ENCODE measurements around the gene DLAT.

DLAT gene

GRCh38 chr11:111983187-111983986, 41.8 kb upstream of the DLAT start:
- no peak for TF ChIP-seq TAF1 (IDR thresholded peaks at IDR 0.05; ENCODE audit: borderline replicate concordance, insufficient read depth, low read length)
- TF ChIP-seq FOXP2 (optimal IDR thresholded peaks at IDR 0.05; ENCODE audit: borderline replicate concordance, extremely low read depth, extremely low read length, insufficient read depth): no peak
- no peak for TF ChIP-seq SIN3A (IDR thresholded peaks at IDR 0.05; ENCODE audit: borderline replicate concordance, insufficient read depth, low read length)
- TF ChIP-seq, protein P1, sequence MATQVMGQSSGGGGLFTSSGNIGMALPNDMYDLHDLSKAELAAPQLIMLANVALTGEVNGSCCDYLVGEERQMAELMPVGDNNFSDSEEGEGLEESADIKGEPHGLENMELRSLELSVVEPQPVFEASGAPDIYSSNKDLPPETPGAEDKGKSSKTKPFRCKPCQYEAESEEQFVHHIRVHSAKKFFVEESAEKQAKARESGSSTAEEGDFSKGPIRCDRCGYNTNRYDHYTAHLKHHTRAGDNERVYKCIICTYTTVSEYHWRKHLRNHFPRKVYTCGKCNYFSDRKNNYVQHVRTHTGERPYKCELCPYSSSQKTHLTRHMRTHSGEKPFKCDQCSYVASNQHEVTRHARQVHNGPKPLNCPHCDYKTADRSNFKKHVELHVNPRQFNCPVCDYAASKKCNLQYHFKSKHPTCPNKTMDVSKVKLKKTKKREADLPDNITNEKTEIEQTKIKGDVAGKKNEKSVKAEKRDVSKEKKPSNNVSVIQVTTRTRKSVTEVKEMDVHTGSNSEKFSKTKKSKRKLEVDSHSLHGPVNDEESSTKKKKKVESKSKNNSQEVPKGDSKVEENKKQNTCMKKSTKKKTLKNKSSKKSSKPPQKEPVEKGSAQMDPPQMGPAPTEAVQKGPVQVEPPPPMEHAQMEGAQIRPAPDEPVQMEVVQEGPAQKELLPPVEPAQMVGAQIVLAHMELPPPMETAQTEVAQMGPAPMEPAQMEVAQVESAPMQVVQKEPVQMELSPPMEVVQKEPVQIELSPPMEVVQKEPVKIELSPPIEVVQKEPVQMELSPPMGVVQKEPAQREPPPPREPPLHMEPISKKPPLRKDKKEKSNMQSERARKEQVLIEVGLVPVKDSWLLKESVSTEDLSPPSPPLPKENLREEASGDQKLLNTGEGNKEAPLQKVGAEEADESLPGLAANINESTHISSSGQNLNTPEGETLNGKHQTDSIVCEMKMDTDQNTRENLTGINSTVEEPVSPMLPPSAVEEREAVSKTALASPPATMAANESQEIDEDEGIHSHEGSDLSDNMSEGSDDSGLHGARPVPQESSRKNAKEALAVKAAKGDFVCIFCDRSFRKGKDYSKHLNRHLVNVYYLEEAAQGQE (IDR thresholded peaks at IDR 0.05; ENCODE audit: insufficient read depth in 1 of 2, low read depth in 2 of 2, low read length in 2 of 2): no peak
- TF ChIP-seq POLR2AphosphoS5 (IDR thresholded peaks at IDR 0.05; ENCODE audit: low read depth, low read length): no peak

DNA sequence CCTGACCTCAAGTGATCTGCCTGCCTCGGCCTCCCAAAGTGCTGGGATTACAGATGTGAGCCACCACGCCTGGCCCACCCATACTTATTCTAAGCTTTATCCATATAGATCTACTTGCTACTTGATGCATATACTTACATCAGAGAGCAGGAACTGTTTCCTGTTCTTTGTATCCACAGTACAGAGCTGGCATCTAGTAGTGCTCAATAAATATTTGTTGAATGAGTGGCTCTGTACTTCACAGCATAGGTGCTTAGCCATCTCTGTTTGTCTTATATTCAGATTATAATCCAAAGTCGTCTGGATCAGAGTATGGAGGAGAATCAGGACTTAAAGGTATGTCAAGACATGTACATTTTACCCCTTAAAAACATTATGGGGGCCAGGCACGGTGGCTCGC, 38.6 kb upstream of the DLAT start:
- TF ChIP-seq, protein P1 (IDR thresholded peaks at IDR 0.05; ENCODE audit: insufficient read depth in 1 of 2, low read depth in 2 of 2, low read length in 2 of 2): no peak
- TF ChIP-seq SIN3A (IDR thresholded peaks at IDR 0.05; ENCODE audit: borderline replicate concordance, insufficient read depth, low read length) (no peak), FOXP2 (optimal IDR thresholded peaks at IDR 0.05; ENCODE audit: borderline replicate concordance, extremely low read depth, extremely low read length, insufficient read depth) (no peak), TAF1 (IDR thresholded peaks at IDR 0.05; ENCODE audit: borderline replicate concordance, insufficient read depth, low read length) (no peak)

GRCh38 chr11:111990381-111990780, 34.8 kb upstream of the DLAT start:
- TF ChIP-seq FOXP2 (optimal IDR thresholded peaks at IDR 0.05; ENCODE audit: borderline replicate concordance, extremely low read depth, extremely low read length, insufficient read depth) (no peak), TAF1 (IDR thresholded peaks at IDR 0.05; ENCODE audit: borderline replicate concordance, insufficient read depth, low read length) (no peak), SIN3A (IDR thresholded peaks at IDR 0.05; ENCODE audit: borderline replicate concordance, insufficient read depth, low read length) (no peak), POLR2AphosphoS5 (IDR thresholded peaks at IDR 0.05; ENCODE audit: low read depth, low read length) (no peak)
- TF ChIP-seq, protein P1 (IDR thresholded peaks at IDR 0.05; ENCODE audit: insufficient read depth in 1 of 2, low read depth in 2 of 2, low read length in 2 of 2): no peak

GRCh38 chr11:111992206-111992855, 32.9 kb upstream of the DLAT start:
- TF ChIP-seq FOXP2 (optimal IDR thresholded peaks at IDR 0.05; ENCODE audit: borderline replicate concordance, extremely low read depth, extremely low read length, insufficient read depth): no peak
- TF ChIP-seq, protein P1 (IDR thresholded peaks at IDR 0.05; ENCODE audit: insufficient read depth in 1 of 2, low read depth in 2 of 2, low read length in 2 of 2): no peak
- no peak for TF ChIP-seq TAF1 (IDR thresholded peaks at IDR 0.05; ENCODE audit: borderline replicate concordance, insufficient read depth, low read length)
- no peak for TF ChIP-seq SIN3A (IDR thresholded peaks at IDR 0.05; ENCODE audit: borderline replicate concordance, insufficient read depth, low read length)
- TF ChIP-seq POLR2AphosphoS5 (IDR thresholded peaks at IDR 0.05; ENCODE audit: low read depth, low read length): no peak
